ENCODE results near the gene COBL.

- TF ChIP-seq POLR2A (IDR thresholded peaks at IDR 0.05) (no peak), CTCF (IDR thresholded peaks at IDR 0.05) (no peak)
These were observed 249.4 kb downstream of the COBL start for GRCh38 chr7:51067258-51067657.
